Mononuclear cell (primary cell): ENCODE results near the gene GABBR2. TPM values are rescaled to one million over a fixed set of nuclear protein-coding genes. Genes with fewer than 3 reads are reported as not detected.

Experiments
- H3K27me3 ChIP-seq: 2 replicates; pipeline ENCODE4 v1.6.0; 2011; ENCODE audit warnings: low read length, control low read depth; ENCODE audit not compliant: insufficient read depth
- H3K4me1 ChIP-seq: 2 replicates; pipeline ENCODE4 v1.5.1; 2011; ENCODE audit warnings: mild to moderate bottlenecking, low read length, control low read depth; ENCODE audit not compliant: insufficient read depth
- H3K4me3 ChIP-seq: 2 replicates; pipeline ENCODE4 v1.5.1; 2011; ENCODE audit warnings: mild to moderate bottlenecking, low read length, moderate library complexity
- H3K9me3 ChIP-seq: 2 replicates; pipeline ENCODE4 v1.5.1; 2011; ENCODE audit warnings: low read depth, mild to moderate bottlenecking, control low read depth, low read length
- total RNA-seq: library from RNA; depleted of rRNA; stranded (reverse); fragments of >200 nt; gene quantifications from one replicate; pipeline ENCODE4 v1.2.3, GENCODE V29; 2012

The GABBR2 gene
- total RNA-seq, 1 donor, result under 0.01 TPM

DNA sequence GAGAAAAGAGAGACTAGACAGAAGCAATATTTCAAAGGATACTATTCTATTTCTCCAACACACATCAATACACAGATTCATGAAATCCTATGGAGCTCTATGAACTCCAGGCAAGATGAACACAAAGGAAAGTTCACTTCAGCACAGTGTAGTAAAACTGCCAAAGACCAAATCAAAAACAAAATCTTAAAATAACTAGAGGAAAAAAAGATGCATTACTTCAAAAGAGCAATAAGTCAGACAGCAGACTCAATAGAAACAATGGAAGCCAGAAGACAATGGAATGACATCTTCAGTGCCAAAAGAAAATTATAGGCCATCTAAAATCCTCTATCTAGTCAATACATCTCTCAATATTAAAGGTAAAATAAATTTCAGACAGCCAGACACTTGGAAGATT lies 248.0 kb downstream of the GABBR2 start:
- Histone ChIP-seq H3K4me3 (no peak overlapping the region), H3K9me3 (peaks cover 20% of the 10 kb centered on the region), H3K27me3 (no peaks in the 10 kb centered on the region), H3K4me1 (no peaks in the 10 kb centered on the region)

DNA sequence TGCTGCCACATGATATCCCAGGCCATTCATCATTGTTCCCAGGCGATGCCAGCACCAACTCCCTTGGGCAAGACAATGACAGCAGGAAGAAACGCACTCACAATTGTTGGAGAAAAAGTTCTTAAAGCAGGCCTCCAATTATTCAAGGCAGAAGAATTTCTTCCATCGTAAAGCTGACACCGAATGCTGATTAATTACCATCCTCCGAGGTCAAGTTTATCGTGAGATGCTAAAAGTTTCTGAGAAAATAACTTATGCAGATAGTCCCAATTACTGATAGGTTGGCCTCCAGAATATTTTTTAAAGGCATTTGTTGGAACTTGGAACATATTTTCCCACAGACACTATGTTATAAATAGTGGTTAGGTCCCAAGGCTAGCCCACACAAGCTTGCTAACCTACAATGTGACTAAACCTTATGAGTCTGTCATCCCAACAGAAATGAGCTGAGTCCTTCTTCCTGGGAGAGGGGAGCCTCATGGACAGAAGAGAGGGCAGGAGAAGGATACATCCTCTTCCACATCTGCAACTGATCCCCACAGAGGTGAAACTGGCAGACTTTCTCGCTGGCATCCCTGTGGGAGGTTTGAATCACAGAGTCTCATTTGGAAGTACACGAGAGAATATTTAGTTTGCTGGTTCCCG lies 250.9 kb downstream of the GABBR2 start:
- H3K4me1 ChIP-seq, result no peaks in the 10 kb centered on the region
- H3K27me3 ChIP-seq, result no peaks in the 10 kb centered on the region
- no peak overlapping the region for H3K4me3 ChIP-seq
- H3K9me3 ChIP-seq, result peaks cover 20% of the 10 kb centered on the region

DNA sequence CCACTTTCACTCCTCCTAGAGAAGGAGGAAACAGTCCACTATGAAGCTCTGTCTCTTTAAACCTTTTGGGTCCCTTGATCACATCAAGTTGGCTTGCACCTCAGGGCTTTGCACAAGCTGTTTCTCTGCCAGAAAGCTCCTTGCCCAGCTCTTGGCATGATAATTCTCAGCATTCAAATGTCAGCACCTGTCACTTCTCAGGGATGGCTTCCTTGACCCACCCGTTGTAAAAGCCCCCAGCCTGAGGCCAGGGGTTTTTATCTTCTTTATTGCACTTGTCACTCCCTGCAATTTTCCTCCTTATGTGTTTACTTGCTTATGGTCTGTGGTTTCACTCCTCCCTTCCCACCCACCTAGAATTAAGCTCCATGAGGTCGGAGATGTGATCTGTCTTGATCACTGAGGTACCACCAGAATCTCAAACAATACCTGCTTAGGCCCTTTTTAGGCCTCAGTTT lies 252.6 kb downstream of the GABBR2 start:
- no peak overlapping the region for H3K4me3 ChIP-seq
- no peaks in the 10 kb centered on the region for H3K27me3 ChIP-seq
- H3K4me1 ChIP-seq, result no peaks in the 10 kb centered on the region
- H3K9me3 ChIP-seq, result peaks cover 17% of the 10 kb centered on the region

DNA sequence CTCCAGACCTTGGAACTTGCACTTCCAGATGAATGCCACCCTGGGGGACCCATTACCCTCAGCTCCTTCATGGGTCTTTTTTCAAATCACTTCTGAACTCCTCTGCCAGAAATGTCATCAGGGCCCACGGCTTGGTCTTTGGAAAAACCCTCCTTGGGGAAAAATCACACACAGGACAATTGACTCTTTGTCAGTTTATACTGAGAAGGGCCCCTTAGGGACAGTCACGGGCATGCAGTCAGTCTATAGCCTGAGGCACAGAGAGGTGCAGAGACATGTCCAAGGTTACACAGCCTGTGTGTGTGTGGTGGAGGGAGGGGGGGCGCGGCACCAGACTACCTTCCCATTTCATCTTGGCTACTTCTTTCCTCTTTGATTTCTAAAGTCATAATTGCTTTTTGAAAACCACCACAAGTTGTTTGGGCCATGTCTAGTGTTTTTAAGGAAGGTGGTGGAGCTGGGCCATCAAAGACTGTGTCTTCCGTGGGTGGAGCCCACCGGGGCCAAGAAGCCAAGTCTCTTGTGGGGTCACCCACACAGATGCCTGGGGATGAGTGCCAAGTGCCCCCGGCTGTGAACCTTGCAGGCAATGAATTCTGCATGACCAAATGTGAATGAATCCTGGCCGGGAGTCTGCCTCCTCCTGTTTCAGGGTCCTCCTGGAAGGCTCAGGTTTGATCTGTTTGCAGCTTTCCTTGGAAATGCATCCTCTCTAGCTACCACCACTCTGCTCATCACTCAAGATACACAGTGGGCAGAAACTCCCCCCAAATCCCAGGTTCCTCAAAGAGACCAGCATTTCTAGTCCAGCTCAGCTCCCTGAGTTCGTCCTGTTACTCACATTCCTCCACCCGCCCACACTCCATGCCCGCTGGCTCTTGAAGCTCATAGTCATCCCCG lies 253.2 kb downstream of the GABBR2 start:
- no peaks in the 10 kb centered on the region for H3K4me1 ChIP-seq
- no peak overlapping the region for H3K4me3 ChIP-seq
- no peaks in the 10 kb centered on the region for H3K27me3 ChIP-seq
- H3K9me3 ChIP-seq, result peaks cover 11% of the 10 kb centered on the region

DNA sequence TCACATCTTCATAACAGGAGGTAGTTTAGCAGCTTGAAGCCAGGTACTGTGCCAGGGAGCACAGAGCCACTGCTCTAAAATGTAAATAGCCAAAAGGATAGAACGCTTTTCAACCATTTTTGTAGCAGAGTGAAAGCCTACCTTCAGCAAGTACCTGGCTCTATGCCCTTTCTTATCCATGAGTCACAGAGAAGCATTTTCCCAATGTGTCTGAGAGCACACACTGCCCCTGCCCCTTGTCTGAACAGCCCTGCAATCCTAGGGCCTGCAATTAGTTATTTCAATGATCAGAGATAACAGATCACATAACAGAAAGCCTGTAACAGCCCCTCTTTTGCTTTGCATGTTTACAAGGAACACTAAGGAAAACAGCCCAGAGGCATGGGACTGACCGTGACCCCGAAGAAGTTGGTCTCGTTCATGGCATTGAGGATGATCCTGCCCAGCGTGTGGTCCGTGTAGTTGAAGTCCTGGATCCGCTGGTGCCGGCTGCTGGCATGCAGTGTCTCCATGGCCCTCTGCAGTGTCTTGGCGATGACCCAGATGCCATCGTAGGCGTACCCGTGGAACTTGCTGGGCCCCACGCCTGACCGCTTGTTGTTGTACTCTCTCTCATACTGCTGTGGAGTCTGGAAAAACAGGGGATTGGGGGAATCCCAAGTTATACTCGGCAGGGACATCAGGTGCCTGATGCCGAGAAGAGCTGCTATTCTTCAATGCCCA lies 255.0 kb downstream of the GABBR2 start:
- Histone ChIP-seq H3K27me3 (no peaks in the 10 kb centered on the region), H3K4me1 (no peaks in the 10 kb centered on the region), H3K4me3 (no peak overlapping the region), H3K9me3 (no peaks in the 10 kb centered on the region)

DNA sequence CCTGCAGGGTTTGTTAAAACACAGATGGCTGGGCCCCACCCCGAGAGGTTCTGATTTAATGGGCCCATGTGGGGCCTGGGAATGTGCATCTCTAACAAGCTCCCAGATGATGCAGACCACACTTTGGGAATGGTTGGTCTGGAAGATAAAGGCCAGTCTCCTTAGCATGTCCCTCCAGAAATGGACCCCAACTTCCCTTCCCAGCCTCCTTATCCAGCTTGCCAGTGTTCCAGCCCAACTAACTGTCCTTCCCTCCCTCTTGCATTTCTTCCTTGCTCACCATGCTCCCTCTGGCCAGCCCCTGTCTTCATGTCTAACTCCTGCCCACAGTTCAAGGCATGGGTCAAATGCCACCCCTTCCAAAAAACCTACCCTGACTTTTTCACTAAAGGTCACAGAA lies 257.2 kb downstream of the GABBR2 start:
- H3K4me1 ChIP-seq, result no peaks in the 10 kb centered on the region

DNA sequence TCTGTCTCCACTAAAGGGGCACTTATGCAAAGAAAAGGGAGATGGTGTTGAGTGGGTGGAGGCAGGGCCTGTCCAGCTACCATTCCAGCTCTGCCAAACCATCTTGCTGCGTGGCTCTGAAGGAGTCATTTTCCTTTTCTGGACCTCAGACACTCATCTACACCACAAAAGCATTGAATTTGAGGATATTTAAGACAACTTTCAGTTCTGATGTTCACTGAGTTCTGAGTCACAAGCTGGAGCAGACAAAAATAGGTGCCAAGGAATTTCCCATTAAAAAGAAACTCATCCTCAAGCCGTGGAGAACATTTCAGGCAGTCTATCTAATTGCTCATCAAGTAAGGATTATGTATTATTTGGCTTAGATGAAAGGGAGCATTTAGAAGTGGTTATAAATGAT lies 258.2 kb downstream of the GABBR2 start:
- H3K4me1 ChIP-seq, result no peaks in the 10 kb centered on the region
- H3K4me3 ChIP-seq, result no peak overlapping the region
- no peaks in the 10 kb centered on the region for H3K9me3 ChIP-seq
- no peaks in the 10 kb centered on the region for H3K27me3 ChIP-seq

More for the DNA sequence above, 257.2 kb downstream of the GABBR2 start:
- Histone ChIP-seq H3K27me3 (no peaks in the 10 kb centered on the region), H3K9me3 (no peaks in the 10 kb centered on the region), H3K4me3 (no peak overlapping the region)

DNA sequence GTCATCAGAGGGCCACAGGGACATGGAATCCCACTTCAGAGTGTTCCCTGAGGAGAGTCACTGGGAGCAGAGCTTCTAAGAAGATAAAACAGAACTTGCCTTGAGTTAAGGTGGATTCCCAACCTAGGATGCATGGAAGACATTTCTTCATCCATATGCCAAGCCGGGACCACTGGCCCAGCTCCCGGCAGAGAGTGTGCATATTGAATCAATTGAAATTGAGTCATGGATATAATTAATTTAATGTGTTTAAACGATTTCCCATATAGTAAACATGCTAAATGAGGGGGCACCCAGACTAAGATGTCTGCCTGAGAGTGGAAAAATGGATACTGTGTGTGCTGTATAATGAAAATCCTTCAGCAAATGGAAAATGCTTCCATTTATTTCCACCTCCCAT lies 258.9 kb downstream of the GABBR2 start:
- no peaks in the 10 kb centered on the region for H3K4me1 ChIP-seq
- no peak overlapping the region for H3K4me3 ChIP-seq
- H3K9me3 ChIP-seq, result no peaks in the 10 kb centered on the region
- no peaks in the 10 kb centered on the region for H3K27me3 ChIP-seq

DNA sequence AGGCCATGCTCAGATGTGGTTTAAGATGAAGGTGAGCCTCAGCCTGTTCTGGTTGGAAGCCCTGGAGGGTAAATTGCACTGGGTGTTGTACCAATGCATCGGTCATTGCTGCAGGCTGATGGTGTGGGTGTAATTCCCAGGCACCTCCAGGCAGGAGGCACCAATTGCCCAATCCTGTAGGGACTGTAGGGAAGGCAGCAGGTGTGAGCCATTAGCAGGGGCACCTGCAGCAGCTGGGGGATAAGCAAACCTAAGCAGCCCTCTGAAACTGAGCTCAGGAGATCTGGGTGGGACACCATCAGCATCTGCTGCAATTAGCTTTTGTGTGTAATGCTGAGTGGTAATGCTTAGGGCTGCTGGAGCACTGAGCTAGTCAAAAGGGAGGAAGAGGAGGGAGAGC lies 263.2 kb downstream of the GABBR2 start:
- no peaks in the 10 kb centered on the region for H3K4me1 ChIP-seq
- H3K4me3 ChIP-seq, result no peak overlapping the region
- H3K27me3 ChIP-seq, result peaks cover 6% of the 10 kb centered on the region
- no peaks in the 10 kb centered on the region for H3K9me3 ChIP-seq

DNA sequence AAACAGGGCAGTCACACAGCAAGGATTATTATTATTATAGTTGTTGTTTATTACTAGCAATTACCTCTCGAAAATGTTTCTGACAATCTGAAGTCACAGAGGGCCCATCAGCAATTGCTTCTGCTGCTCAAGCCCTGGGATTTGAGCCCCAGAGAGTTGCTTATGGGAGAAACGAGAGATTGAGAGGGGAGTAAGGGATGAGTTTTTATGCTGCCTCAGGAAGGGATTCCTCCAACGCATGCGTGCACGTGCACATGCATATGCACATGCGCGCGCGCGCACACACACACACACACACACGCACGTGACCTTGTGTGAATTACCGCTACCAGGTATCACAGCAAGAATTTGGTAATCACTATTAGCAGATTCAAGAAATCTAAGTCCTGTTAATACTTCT lies 264.1 kb downstream of the GABBR2 start:
- H3K27me3 ChIP-seq, result peaks cover 6% of the 10 kb centered on the region
- H3K4me3 ChIP-seq, result no peak overlapping the region
- H3K9me3 ChIP-seq, result no peaks in the 10 kb centered on the region
- no peaks in the 10 kb centered on the region for H3K4me1 ChIP-seq

DNA sequence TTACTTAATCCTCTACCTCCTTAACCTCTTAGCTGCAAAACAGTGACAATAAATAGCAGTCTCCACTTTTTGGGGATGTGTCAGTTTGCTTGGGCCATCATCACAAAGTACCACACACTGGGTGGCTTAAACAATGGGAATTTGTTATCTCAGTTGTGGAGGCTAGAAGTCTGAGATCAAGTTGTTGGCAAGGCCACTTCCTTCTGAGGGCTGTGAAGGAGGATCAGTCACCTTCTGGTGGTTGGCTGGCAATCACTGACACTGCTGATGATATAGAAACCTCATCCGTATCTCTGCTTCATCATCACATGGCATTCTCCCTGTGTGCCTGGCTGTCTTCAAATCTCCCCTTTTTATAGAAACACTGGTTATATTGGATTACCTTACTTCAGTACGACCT lies 266.2 kb downstream of the GABBR2 start:
- Histone ChIP-seq H3K4me1 (no peaks in the 10 kb centered on the region), H3K27me3 (peaks cover 6% of the 10 kb centered on the region), H3K9me3 (no peaks in the 10 kb centered on the region), H3K4me3 (no peak overlapping the region)

DNA sequence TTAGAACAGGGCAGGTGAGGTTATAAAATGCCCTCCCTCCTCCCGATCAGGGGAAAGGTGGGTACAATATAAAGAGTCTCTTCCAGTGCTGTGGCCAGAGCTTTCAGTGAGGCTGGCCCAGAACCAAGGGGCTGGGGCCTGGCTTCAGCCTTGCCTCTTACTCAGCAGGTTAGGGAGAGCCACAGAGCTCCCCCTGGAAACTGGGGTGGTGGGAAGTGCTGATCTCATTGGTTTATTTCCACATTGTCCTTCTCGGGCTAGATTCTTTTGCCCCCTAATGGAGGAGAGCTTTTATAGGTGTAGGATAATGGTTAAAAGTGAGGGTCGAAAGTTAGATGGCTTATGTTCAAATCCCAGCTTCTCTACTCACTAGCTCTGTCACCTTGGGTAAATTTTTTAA lies 266.6 kb downstream of the GABBR2 start:
- peaks cover 6% of the 10 kb centered on the region for H3K27me3 ChIP-seq
- H3K4me1 ChIP-seq, result no peaks in the 10 kb centered on the region
- H3K4me3 ChIP-seq, result no peak overlapping the region
- H3K9me3 ChIP-seq, result no peaks in the 10 kb centered on the region

DNA sequence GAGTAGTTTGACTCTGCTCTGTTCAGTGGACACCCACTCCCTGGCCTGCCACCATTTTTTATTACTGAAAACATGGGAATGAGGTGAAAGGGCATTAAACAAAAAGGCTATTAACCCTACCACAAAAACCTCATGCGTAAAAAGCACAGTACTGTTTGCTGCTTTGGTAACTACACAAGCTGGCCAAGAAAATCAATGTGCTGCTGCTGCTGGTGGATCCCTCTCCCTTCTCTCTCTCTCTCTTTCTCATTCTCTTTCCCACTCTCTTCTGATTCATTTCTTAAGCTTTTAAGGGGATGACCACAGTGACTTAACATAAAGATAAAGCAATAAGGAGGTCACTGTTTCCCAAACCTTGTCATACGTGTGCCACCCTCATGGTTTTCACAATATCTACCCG lies 270.1 kb downstream of the GABBR2 start:
- H3K9me3 ChIP-seq, result no peaks in the 10 kb centered on the region
- peaks cover 6% of the 10 kb centered on the region for H3K27me3 ChIP-seq
- H3K4me1 ChIP-seq, result no peaks in the 10 kb centered on the region
- no peak overlapping the region for H3K4me3 ChIP-seq

DNA sequence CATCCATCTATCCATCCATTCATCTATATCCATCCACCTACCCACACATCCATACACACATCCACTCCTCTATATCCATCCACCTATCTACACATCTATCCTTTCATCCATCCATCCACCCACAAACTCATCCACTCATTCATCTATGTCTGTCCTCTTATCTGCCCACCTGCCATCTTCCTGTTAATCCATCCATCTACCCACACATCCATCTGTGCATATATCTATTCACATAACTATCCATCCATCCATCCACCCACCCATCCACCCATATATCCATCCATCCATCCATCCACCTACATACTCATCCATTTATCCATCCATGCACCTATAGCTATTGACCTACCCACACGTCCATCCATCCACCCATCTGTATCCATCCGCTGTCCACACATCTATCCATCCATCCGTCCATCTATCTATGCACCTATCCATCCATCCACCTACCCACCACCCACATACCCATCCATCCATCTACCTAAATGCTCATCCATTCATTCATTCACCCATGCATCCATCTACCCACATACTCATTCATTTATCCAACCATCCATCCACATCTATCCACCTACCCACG lies 271.2 kb downstream of the GABBR2 start:
- no peak overlapping the region for H3K4me3 ChIP-seq
- H3K4me1 ChIP-seq, result no peaks in the 10 kb centered on the region
- peaks cover under 1% of the 10 kb centered on the region for H3K27me3 ChIP-seq
- no peaks in the 10 kb centered on the region for H3K9me3 ChIP-seq

DNA sequence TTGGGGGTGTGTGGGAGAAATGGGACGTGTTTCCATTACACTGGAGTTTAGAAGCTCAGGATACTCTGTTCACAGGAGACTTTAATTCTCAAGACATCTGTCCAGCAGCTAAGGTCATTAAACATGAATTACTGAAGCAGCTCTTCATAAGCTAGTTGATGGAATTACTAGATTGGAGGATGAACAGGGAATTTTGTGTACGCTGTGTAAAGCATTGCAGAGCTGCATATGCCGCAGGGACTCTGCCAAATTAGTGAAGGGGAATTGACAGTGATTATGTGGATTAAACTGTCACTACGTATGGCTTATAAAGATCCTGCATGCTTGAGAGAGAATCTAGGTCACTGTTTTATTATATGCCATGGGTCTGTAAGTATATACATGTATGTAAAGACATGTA lies 275.8 kb downstream of the GABBR2 start:
- Histone ChIP-seq H3K4me3 (no peak overlapping the region), H3K4me1 (no peaks in the 10 kb centered on the region), H3K9me3 (no peaks in the 10 kb centered on the region), H3K27me3 (no peaks in the 10 kb centered on the region)
